Right atrium auricular region (tissue), 2 donors: ENCODE results near the gene NAA10. TPM values are rescaled to one million over a fixed set of nuclear protein-coding genes. Genes with fewer than 3 reads are reported as not detected.

Source experiments
- DNase-seq: peaks from one replicate; pipeline ENCODE4 v3.0.0-alpha.2; 2019; ENCODE audit warnings: low spot score
- H3K27ac ChIP-seq, 2 donors: fragments of 200-600 bp; sonication (generic); 1 replicate in 1 of 2; 2 replicates in 1 of 2; pipeline ENCODE4 v1.5.1; 2016 to 2019
- H3K27me3 ChIP-seq, 2 donors: fragments of 200-600 bp; sonication (generic); one replicate each; pipeline versions ENCODE4 v1.5.1 to v1.6.0; 2017 to 2019
- H3K36me3 ChIP-seq: fragments of 200-600 bp; sonication (generic); one replicate; pipeline ENCODE4 v1.5.1; 2016
- H3K4me1 ChIP-seq, 2 donors: fragments of 200-600 bp; sonication (generic); one replicate each; pipeline versions ENCODE4 v1.5.1 to v1.6.0; 2017 to 2019
- H3K4me3 ChIP-seq, 2 donors: fragments of 200-600 bp; sonication (generic); 1 replicate in 1 of 2; 2 replicates in 1 of 2; pipeline ENCODE4 v1.5.1; 2017 to 2019; ENCODE audit warnings: mild to moderate bottlenecking in 1 of 2, moderate library complexity in 1 of 2
- H3K9me3 ChIP-seq, 2 donors: fragments of 200-600 bp; sonication (generic); one replicate each; pipeline ENCODE4 v1.5.1; 2019
- CTCF ChIP-seq, 2 donors: fragments of 200-600 bp; sonication (generic); IDR thresholded peaks; one replicate each; pipeline ENCODE4 v1.5.1; 2019; ENCODE audit warnings: antibody characterized with exemption in 2 of 2
- total RNA-seq, 2 donors: library from RNA; depleted of rRNA; stranded (reverse); fragments of >200 nt; gene quantifications; one replicate each; pipeline ENCODE4 v1.1.0, GENCODE V29; 2016

Gene NAA10
- total RNA-seq, 2 donors from 2014 or later: 66.5 to 70.2 TPM

GRCh38 chrX:153930011-153930910 is 4.6 kb downstream of the NAA10 start:
- H3K4me3 ChIP-seq: no peak overlapping the region
- H3K4me1 ChIP-seq: peaks cover 0 to 40% of the 10 kb centered on the region in 2 donors
- H3K27ac ChIP-seq: no peak overlapping the region
- no peaks in the 10 kb centered on the region for H3K9me3 ChIP-seq
- no peak for DNase-seq
- TF ChIP-seq CTCF (IDR thresholded peaks at IDR 0.05): no peak
- no peaks in the 10 kb centered on the region for H3K27me3 ChIP-seq
- peaks cover 26% of the 10 kb centered on the region for H3K36me3 ChIP-seq

DNA sequence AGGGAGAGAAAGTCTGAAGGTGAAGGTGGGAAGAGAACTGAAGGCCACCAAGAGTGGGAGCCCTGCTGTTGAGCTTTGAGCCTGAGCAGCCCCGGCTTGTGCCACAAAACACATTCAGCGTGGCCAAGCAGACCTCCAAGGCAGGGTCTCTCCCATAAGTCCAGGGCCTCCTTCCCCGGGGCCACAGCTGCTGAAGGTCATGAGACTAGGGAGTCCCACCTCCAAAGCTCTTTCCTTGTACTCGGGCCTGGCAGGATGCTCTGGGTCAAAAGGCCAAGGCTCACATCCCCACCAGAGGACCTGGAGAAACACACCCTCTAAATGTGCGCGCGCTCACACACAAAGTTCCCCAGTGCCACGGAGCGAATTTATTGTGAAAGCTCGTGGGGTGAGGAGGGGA is 5.3 kb downstream of the NAA10 start:
- no peaks in the 10 kb centered on the region for H3K9me3 ChIP-seq
- H3K4me3 ChIP-seq: no peak overlapping the region
- TF ChIP-seq CTCF (IDR thresholded peaks at IDR 0.05): no peak
- H3K27me3 ChIP-seq: no peaks in the 10 kb centered on the region
- peaks cover 0 to 41% of the 10 kb centered on the region in 2 donors for H3K4me1 ChIP-seq
- H3K36me3 ChIP-seq: peaks cover 26% of the 10 kb centered on the region
- no peak for DNase-seq
- peak overlapping the region in 1 of 2 donors; percentile 0 for H3K27ac ChIP-seq

- H3K4me1 ChIP-seq: peaks cover 0 to 42% of the 10 kb centered on the region in 2 donors
- H3K36me3 ChIP-seq: peaks cover 26% of the 10 kb centered on the region
- H3K27ac ChIP-seq: peak overlapping the region; percentile 48 to 70
- H3K27me3 ChIP-seq: no peaks in the 10 kb centered on the region
- H3K4me3 ChIP-seq: peak overlapping the region in 1 of 2 donors; percentile 64
- H3K9me3 ChIP-seq: no peaks in the 10 kb centered on the region
- no peak for TF ChIP-seq CTCF (IDR thresholded peaks at IDR 0.05)
- DNase-seq: no peak
These were observed 6.0 kb downstream of the NAA10 start for GRCh38 chrX:153928846-153929245.

DNA sequence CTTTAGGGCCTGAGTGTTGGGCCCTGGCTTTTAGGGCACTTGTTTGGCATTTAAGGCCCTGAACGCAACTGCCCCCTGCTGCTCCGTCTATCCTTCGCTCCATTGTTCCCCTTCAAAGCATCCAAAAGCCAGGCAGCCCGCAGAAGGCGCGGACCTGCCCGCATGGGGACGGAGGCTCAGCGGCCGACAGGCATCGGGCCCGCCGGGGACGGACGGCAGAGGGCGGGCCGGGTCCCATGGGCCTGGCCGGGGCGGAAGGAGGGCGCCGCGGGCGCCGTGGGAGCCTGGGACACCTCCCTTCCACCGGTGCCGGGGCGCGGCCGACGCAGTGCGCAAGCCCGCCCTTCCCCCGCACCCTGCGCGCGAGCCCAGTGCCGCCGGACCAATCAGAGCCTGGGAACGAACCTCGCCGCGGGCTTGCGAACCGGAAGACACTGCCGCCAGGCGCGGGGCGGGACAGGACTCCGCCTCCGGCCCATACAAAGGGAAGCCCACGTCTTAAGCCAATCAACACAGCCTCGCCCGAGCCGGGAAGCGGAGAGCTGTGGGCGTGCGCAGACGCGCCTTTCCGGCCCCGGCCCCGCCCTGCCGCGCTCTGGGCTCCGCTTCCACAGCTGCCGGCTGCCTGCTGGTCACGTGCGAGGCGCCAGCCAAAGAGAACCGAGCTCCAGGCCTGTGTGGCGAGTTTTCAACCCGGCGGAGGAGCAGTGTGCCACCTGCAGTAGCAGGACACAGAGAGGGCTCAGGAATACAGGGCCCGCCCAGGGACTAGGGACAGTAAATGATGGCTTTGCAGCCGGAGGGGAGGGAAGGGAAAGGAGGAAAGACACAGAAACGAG is 6.7 kb downstream of the NAA10 start:
- peak in 1 of 2 donors; percentile 42 for TF ChIP-seq CTCF (IDR thresholded peaks at IDR 0.05)
- Histone ChIP-seq H3K4me1 (peaks cover 0 to 43% of the 10 kb centered on the region in 2 donors), H3K27me3 (no peaks in the 10 kb centered on the region), H3K36me3 (peaks cover 26% of the 10 kb centered on the region), H3K27ac (peak overlapping the region; percentile 90), H3K4me3 (peak overlapping the region; percentile 41 to 64), H3K9me3 (no peaks in the 10 kb centered on the region)
- DNase-seq: peak; percentile 97

GRCh38 chrX:153927672-153927921 is 7.2 kb downstream of the NAA10 start:
- peaks cover 26% of the 10 kb centered on the region for H3K36me3 ChIP-seq
- TF ChIP-seq CTCF (IDR thresholded peaks at IDR 0.05): no peak
- DNase-seq: no peak
- H3K4me1 ChIP-seq: peaks cover 0 to 48% of the 10 kb centered on the region in 2 donors
- H3K27ac ChIP-seq: peak overlapping the region; percentile 90
- H3K9me3 ChIP-seq: no peaks in the 10 kb centered on the region
- no peaks in the 10 kb centered on the region for H3K27me3 ChIP-seq
- H3K4me3 ChIP-seq: peak overlapping the region; percentile 41 to 64
